Stimulated activated CD4-positive, alpha-beta T cell treated with anti-CD3 and anti-CD28 coated beads, Interleukin-4, amount 100 ng/mL, for 48 hours (primary cell): ENCODE measurements around the gene BDH1.
"Not testable (repeated sequence)": the region's sequence is repeated elsewhere in the genome, so short reads cannot be mapped to it uniquely, and the experiment has no call there.

Source experiments
- DNase-seq, 2 donors: peaks; one replicate each; pipeline ENCODE4 v3.0.0-alpha.2; 2020; ENCODE audit warnings: low read depth in 2 of 2

Gene BDH1

GRCh38 chr3:197555281-197556261 is at the start of gene BDH1:
BDH1 (minus strand) TSS chr3:197555968; CDS start chr3:197546443, 9,525 bp downstream.
- peak; percentile 62 to 72 for DNase-seq

DNA sequence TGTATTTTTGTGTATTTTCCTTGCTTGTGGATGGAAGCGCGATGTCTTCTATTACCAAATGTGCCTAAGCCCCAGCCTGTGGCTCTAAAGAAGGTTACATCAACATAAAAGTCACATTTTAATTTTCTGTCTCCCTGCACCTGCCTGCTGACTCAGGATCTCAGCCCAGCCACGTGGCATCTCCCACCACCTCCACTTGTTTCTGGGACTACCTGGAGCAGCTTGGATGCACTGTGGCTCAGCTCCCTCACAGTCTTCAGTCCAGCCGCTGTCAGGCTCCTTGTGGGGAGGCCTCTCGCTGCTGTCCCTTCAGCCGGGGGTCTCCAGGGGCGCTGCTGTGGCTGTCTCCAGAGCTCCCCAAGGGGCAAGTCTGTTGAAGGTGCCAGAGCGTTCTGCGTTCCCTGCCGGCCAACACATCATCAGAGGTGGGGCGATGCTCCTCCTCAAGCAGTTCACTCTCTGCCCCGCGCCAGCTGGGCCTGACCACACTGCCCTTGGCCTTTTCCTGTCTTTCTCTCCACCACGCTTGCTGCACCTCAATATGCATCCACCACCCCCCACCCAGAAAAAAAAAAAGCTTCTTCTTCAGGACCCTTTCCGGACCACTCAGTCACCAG is 47.7 kb upstream of the BDH1 start:
- DNase-seq = no peak

DNA sequence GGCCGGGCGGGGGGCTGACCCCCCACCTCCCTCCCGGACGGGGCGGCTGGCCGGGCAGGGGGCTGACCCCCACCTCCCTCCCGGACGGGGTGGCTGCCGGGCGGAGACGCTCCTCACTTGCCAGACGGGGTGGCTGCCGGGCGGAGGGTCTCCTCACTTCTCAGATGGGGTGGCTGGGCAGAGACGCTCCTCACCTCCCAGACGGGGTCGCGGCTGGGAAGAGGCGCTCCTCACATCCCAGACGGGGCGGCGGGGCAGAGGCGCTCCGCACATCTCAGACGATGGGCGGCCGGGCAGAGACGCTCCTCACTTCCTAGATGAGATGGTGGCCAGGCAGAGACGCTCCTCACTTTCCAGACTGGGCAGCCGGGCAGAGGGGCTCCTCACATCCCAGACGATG is 46.6 kb upstream of the BDH1 start:
- DNase-seq = not testable (repeated sequence)

- DNase-seq = not testable (repeated sequence)
Measured at GRCh38 chr3:197601566-197601840, 45.7 kb upstream of the BDH1 start.

- no peak for DNase-seq
Measured at GRCh38 chr3:197600796-197601565, 45.2 kb upstream of the BDH1 start.

GRCh38 chr3:197599089-197599765 is 43.5 kb upstream of the BDH1 start:
- DNase-seq = peak; percentile 57 to 58

DNA sequence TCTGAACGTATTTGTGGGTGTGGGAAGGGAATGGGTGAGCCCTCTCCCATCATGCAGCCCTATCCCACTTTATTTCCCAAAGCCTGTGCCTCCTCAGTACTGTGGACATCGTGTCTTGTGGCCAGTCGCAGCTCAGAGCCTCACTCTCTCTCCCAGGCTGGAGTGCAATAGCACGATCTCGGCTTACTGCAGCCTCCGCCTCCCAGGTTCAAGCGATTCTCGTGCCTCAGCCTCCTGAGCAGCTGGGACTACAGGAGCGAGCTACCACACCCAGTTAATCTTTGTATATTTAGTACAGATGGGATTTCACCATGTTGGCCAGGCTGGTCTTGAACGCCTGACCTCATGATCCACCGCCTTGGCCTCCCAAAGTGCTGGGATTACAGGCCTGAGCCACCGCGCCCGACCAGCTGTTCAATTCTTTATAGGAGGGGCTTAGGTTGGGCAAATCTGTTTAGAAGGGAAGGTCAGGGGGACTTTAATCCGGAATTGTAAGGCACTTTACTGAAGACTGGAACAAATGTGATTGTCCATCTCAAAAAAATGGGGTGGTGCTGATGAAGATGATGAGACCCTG is 42.7 kb upstream of the BDH1 start:
- DNase-seq = no peak

DNA sequence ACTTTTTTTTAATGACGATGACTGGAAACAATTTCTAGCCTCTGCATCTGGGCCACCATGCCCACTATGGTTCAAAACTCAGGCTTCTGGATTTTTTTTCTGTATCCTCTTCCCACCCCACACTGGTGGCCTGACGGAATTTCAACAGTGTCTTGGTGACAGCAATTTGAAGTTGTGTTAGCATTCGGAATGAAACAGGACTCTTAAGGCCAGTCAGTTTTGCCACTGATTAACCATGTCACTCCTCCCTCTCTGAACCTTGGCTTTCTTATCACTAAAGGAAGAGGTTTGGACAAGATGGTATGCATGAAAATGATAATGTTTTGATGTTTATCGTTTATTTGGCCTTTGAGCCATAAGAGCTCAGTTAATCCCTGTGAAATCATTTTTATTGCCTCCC is 41.6 kb upstream of the BDH1 start:
- no peak for DNase-seq

DNA sequence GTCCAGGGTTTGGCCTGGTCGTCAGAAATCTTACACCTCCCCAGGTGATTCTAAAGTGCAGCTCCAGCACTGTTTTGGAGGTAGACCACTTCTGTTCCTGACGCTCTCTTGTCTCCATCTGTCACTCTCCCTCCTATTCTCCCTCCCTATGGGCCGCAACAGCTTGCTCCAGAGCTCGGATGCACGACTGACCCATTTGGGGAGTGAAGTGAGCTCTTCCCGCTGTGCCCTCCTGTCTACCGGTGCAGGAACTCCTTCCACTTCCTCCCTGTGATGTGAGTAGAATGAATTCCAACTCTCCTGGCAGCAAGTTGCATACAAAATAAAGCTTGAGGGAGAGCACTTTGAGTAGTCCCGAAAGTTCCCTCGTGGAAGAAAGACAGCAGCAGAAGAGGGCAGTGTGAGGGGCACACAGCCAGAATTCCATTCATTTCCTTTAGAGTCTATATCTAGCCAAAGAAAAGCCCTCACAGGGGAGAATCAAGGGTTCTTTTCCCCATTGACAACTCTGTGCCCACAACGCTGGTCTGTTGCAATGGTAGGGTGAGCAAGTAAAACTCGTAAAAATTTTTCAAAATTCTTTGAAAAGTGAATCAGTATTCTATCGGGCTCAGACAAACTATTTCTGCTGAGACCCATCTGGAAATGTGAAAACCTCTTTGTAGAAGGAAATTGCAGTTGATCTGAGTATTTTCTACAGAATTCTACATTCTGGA is 39.9 kb upstream of the BDH1 start:
- no peak for DNase-seq

GRCh38 chr3:197593046-197593380 is 37.2 kb upstream of the BDH1 start:
- DNase-seq = no peak

GRCh38 chr3:197592361-197593045 is 36.7 kb upstream of the BDH1 start:
- DNase-seq = peak in 1 of 2 donors; percentile 30

- no peak for DNase-seq
Measured at GRCh38 chr3:197591816-197592215, 36.0 kb upstream of the BDH1 start.

DNA sequence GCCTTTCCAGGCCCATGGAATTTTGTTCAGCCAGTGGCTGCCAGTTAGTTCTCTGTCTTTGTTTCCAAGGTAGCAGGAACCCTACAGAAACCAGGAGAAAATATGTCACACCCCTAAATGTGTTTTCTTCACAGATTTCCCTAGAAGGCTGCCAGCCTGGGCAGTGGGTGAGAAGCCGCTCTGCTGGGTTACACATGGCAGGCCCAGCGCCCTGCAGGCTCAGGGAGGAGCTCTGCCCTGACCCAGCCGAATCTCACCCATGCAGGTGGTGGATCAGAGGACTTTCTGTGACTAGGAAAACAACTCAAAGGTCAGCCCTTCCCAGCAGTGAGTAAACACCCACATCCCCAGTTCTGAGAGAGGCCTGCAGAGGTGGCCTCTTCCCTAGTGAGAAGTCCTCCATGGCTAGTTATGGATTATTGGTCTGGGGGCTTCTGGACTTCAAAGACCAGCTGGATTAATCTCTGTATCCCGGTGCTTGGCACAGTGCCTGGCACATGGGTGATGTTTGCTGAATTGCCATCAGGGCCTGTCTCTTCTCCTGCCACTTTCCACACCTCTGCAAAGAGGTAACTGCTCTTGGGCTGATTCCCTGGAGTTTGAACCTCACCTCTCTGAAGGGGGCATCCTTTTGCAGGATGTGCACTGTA is 34.7 kb upstream of the BDH1 start:
- DNase-seq = no peak

- no peak for DNase-seq
Measured at GRCh38 chr3:197589545-197589944, 33.8 kb upstream of the BDH1 start.

DNA sequence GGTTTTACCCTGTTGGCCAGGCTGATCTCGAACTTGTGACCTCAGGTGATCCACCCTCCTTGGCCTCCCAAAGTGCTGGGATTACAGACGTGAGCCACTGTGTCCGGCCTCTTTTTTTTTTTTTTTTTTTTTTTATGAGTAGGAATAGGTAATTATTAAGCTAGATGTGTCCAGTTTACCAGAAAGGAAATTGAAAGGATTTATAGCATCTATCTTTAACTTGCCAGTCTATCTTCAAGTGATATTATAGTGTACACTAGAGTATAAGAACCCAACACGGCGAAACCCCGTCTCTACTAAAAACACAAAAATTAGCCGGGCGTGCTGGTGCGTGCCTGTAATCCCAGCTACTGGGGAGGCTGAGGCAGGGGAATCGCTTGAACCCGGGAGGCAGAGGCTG is 31.0 kb upstream of the BDH1 start:
- DNase-seq = not testable (repeated sequence)

- no peak for DNase-seq
Measured at GRCh38 chr3:197586181-197586580, 30.4 kb upstream of the BDH1 start.

- DNase-seq = no peak
Measured at GRCh38 chr3:197584733-197585132, 29.0 kb upstream of the BDH1 start.

GRCh38 chr3:197583371-197583770 is 27.6 kb upstream of the BDH1 start:
- DNase-seq = no peak

DNA sequence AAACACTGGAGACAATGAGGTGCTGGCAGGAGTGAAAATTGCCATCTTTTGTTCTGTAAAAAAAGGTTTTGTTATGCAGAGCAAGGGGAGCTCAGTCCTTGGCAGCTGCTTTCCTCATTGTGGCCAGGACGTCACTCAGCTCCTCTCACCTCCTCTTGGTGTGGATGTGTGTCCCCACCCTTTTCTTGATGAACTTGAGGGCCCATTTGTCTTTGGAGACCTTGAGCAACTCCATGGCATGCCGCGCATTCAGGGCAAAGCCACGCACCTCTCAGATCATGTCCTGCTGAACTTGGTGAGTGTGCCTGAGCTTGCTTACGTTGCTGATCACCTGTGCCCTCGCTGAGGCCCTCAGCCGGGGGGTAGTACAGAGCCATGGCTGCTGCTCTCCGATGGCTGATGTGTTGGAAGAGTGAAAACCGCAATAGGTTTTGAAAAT is 24.5 kb upstream of the BDH1 start:
- no peak for DNase-seq

- no peak for DNase-seq
Measured at GRCh38 chr3:197578376-197578775, 22.6 kb upstream of the BDH1 start.
